Muscle layer of duodenum (tissue), 2 donors: ENCODE results near the gene TTC23L.

Experiments
- H3K27ac ChIP-seq: one replicate; pipeline ENCODE4 v1.7.0; 2013; ENCODE audit warnings: mild to moderate bottlenecking, low read length
- H3K27me3 ChIP-seq: one replicate; pipeline ENCODE4 v1.7.0; 2013; ENCODE audit warnings: low read depth, mild to moderate bottlenecking, control low read depth, low read length
- H3K36me3 ChIP-seq, 2 donors: one replicate each; pipeline ENCODE4 v1.7.0; 2013; ENCODE audit warnings: low read length in 2 of 2, control low read depth in 1 of 2, mild to moderate bottlenecking in 1 of 2; ENCODE audit not compliant: insufficient read depth in 2 of 2, control insufficient read depth in 1 of 2
- H3K4me1 ChIP-seq, 2 donors: one replicate each; pipeline ENCODE4 v1.7.0; 2013; ENCODE audit warnings: low read length in 2 of 2, mild to moderate bottlenecking in 2 of 2, control low read depth in 1 of 2, moderate library complexity in 1 of 2; ENCODE audit not compliant: insufficient read depth in 2 of 2, control insufficient read depth in 1 of 2
- H3K4me3 ChIP-seq, 2 donors: one replicate each; pipeline ENCODE4 v1.7.0; 2013; ENCODE audit warnings: low read length in 2 of 2, low read depth in 1 of 2, mild to moderate bottlenecking in 1 of 2
- H3K9me3 ChIP-seq, 2 donors: one replicate each; pipeline ENCODE4 v1.7.0; 2013; ENCODE audit warnings: low read length in 2 of 2, control low read depth in 1 of 2, mild to moderate bottlenecking in 1 of 2; ENCODE audit not compliant: control insufficient read depth in 1 of 2
- donor health status: healthy.

The TTC23L gene

DNA sequence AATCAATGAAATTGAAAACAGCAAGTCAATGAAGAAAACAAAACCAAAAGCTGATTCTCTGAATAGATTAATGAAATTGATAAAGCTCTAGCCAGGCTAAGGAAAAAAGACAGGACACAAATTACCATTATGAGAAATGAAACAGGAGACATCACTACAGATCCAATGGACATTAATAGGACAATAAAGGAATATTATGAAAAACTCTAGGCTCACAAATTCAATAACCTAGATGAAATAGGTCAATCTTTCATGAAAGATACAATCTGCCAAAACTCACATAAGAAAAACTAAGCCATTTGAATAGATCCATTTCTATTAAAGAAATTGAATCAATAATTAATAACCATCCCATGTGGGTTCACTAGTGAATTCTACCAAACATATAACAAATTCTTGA lies 37.3 kb downstream of the TTC23L start:
- Histone ChIP-seq H3K4me1 (no peaks in the 10 kb centered on the region), H3K27ac (no peak overlapping the region), H3K27me3 (no peaks in the 10 kb centered on the region), H3K4me3 (no peak overlapping the region), H3K36me3 (no peaks in the 10 kb centered on the region), H3K9me3 (no peaks in the 10 kb centered on the region)

DNA sequence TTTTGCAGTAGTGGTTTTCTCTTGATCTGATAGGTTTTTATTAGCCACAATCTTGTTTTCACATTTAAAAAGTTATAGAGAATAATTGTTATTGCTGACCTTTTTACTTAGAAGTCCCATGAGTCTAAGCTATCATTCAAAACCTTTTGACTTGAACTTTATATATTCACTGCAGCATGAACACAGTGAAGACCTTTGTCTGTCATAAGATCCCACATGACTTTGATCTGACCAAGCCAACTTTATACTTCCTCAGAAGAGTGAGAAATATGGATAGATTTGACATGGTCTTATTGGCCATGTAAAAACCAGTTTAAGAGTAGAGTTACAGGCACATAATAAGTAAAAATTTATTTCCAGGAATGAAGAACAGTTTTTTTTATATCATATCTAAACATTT lies 42.3 kb downstream of the TTC23L start:
- Histone ChIP-seq H3K9me3 (no peaks in the 10 kb centered on the region), H3K36me3 (no peaks in the 10 kb centered on the region), H3K27ac (no peak overlapping the region), H3K27me3 (no peaks in the 10 kb centered on the region), H3K4me3 (no peak overlapping the region), H3K4me1 (no peaks in the 10 kb centered on the region)

DNA sequence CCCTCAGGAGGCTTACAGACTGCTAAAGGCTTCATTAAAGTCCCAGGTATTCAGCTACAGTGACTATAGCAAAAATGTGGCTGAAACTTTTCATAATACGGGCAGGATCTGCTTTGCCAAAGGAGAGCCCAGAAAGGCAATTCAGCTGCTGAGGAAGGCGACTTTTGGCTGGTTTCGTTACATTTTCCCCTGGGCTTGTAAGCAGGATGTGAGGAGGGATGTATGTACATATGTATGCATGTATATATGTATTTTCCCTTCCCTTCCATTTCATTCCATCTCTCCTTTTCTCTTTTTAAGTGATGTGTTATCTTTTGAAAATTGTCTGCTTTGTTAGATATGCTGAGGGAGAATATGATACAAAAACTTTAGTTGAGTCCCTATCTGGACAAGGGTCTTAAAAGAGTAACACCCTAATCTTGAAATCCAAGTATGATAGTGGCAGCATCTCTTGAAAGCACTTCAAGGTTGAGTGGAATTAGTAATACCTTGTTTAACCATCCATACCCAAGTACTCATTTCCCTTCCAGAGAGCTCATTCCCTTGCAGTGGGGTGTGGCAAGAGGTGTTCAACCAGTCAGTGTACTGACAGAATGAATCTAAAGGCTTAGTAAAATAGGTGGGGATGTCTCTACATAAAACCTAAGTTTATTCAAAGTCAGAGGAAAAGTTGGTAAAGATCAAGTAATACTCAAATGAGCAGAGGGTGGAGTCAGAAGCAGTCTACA lies 47.6 kb downstream of the TTC23L start:
- Histone ChIP-seq H3K9me3 (no peaks in the 10 kb centered on the region), H3K36me3 (no peaks in the 10 kb centered on the region), H3K4me1 (no peaks in the 10 kb centered on the region), H3K27ac (no peak overlapping the region), H3K27me3 (no peaks in the 10 kb centered on the region), H3K4me3 (no peak overlapping the region)

DNA sequence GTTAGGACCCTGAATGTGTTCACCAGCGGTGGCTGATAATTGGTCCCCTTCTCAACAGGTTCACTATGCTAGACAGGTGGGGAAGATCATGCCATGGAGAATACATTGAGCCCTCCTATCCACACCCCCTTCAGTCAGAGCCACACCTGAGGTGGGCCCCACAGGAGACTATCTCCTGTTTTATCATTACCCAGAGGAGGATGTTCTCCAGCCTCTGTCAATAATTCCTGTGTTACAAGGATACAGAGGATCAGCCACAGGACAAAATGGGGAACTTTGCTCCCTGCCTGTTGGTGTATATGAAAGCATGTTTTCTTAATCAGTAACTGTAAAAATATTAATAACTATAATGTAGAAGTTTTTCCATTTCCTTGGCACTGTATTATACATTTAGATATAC lies 50.4 kb downstream of the TTC23L start:
- Histone ChIP-seq H3K4me1 (no peaks in the 10 kb centered on the region), H3K9me3 (no peaks in the 10 kb centered on the region), H3K27me3 (no peaks in the 10 kb centered on the region), H3K4me3 (no peak overlapping the region), H3K27ac (no peak overlapping the region), H3K36me3 (no peaks in the 10 kb centered on the region)

DNA sequence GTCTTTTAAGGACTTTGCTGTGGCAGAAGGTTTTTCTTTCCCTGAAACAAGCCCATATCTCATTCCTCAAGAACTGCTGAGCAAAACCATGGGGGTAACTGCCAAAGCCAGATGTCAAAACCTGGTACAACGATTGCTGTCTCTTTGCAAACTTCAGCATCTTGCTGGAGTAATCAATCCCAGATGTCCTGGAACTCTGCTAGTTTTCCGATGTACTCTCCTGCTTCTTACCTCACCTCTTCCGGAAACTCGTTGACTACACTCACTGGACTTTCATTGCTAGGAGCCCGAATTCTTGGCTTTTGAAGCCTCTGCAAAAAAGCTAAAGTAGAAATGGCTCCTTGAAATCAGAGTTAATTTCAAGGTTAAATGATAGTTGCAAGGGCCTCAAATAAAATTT lies 53.0 kb downstream of the TTC23L start:
- H3K27me3 ChIP-seq = no peaks in the 10 kb centered on the region
- no peaks in the 10 kb centered on the region for H3K9me3 ChIP-seq
- H3K36me3 ChIP-seq = no peaks in the 10 kb centered on the region
- H3K4me3 ChIP-seq = no peak overlapping the region
- H3K27ac ChIP-seq = no peak overlapping the region
- no peaks in the 10 kb centered on the region for H3K4me1 ChIP-seq

DNA sequence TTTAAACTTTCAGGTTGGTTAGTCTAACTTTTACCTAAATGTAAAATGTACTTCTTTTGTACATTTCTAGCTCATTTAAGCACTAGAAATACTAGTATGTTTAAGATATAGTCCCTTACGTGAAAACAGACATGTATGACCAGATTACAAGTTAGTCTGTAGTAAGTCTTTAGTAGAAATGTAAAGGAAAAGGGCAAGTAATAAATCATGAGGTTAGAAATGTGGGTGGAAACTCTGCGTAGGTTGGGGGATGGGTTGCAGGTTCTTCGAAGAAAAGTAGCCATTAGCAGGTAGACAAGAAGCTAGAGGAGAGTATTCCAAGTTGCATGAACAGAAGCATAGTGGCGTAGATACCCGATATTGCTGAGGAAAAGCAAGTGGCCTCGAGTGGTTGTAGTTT lies 53.5 kb downstream of the TTC23L start:
- H3K27me3 ChIP-seq = no peaks in the 10 kb centered on the region
- no peak overlapping the region for H3K27ac ChIP-seq
- no peaks in the 10 kb centered on the region for H3K4me1 ChIP-seq
- H3K36me3 ChIP-seq = no peaks in the 10 kb centered on the region
- H3K4me3 ChIP-seq = no peak overlapping the region
- no peaks in the 10 kb centered on the region for H3K9me3 ChIP-seq

DNA sequence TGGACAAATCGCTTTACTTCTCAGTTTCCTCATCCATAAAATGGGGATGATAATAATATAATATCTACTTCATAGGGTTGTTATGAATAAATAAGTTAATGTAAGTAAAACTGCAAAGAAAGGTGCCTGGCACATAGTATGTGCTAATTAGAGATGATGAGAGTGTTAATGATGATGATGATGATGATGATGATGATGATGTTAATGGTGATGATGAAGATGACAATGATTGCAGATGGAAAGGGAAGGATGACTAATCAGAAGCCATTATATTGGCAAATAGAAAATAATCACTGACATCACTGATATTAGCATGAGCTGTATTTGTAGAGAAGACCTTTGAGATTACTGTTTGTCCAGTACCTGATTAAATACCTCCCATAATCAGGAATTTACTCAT lies 55.8 kb downstream of the TTC23L start:
- no peak overlapping the region for H3K4me3 ChIP-seq
- H3K27ac ChIP-seq = no peak overlapping the region
- no peaks in the 10 kb centered on the region for H3K36me3 ChIP-seq
- no peaks in the 10 kb centered on the region for H3K4me1 ChIP-seq
- H3K9me3 ChIP-seq = no peaks in the 10 kb centered on the region
- H3K27me3 ChIP-seq = no peaks in the 10 kb centered on the region

DNA sequence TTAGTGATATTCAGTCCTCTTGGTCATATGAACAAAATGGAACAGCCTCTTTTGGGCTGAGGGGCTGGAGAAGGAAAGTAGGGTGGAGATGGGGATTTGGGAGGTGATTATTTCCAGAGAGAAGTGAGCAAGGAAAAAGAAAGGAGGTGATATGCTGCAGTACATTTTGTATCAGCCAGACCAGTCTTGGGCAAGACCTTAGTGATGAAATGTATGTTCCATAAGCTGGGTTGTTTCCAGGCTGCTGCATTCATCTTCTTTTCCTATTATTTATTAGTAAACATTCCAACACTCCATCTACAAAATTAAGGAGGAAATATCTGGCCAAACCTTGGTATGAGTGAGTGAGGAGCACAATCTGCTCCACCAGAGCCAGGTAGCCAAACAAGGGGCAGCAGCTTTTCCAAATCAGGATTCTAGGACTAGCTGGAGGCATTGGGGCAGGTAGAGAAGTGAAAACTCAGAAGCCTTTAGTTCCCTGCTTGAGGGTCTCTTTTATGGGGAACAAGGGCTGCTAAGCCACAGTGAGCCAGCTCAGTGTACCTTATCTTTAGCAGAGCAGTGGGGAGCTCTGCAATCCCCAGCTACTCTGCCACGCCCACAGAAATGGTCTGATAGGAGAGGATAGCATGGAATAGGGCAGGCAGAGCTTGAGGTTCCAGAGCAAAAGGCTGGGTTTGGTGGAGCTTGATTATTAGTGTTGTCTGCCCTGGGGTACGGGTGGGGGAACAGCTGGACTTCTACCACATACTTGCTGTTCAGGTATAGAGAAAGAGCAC lies 56.9 kb downstream of the TTC23L start:
- Histone ChIP-seq H3K27me3 (no peaks in the 10 kb centered on the region), H3K36me3 (no peaks in the 10 kb centered on the region), H3K4me1 (no peaks in the 10 kb centered on the region), H3K4me3 (no peak overlapping the region), H3K27ac (no peak overlapping the region), H3K9me3 (no peaks in the 10 kb centered on the region)

DNA sequence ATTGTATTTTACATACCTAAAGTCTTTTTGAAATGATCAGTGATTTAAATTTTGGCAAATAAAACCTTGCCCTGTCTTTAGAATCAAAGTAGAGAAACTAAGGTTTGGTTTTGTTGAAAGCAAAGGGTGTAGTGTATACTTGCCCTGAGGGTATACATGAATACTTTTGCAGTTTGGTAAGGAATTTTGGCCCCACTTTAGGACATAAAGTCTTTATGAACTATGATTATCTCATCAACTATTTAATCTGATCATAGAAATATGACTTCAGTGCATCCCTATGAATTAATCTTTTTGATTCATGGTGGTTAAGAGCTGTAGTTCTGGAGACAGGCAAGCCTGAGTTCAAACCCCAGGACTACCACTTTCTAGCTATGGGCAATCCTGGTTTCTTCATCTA lies 58.7 kb downstream of the TTC23L start:
- Histone ChIP-seq H3K9me3 (no peaks in the 10 kb centered on the region), H3K4me1 (no peaks in the 10 kb centered on the region), H3K4me3 (no peak overlapping the region), H3K36me3 (peaks cover 0 to 3% of the 10 kb centered on the region in 2 donors), H3K27me3 (no peaks in the 10 kb centered on the region), H3K27ac (no peak overlapping the region)

DNA sequence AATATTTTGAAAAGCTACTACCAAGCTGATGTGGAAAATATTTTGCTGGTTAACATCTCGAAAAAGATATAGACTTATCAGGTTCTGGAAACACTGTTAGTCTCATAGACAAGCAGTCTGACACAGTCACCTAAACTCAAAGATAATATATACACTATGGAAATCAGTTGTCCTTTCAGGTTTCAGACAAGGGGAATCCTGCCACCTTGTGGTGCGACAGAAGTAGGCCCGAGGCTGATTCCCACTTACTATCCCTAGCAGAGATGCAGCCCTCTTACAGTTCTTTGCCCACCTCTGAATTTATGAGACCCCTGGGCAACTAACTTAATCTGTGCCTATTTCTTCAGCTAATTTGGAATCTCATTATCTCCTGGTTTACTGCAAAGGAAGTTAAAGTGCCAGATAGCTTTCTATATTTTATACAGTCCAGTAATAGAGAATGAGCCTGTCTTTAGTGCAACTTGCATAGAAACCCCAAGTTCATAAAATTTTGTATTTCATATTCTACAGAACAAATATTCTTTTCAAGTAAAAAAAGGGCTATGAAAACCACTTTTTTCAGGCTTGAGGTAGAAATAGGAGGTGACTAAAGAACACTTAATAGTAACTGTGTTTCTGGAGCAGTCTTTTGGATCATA lies 59.4 kb downstream of the TTC23L start:
- Histone ChIP-seq H3K27me3 (no peaks in the 10 kb centered on the region), H3K27ac (no peak overlapping the region), H3K4me1 (no peaks in the 10 kb centered on the region)

DNA sequence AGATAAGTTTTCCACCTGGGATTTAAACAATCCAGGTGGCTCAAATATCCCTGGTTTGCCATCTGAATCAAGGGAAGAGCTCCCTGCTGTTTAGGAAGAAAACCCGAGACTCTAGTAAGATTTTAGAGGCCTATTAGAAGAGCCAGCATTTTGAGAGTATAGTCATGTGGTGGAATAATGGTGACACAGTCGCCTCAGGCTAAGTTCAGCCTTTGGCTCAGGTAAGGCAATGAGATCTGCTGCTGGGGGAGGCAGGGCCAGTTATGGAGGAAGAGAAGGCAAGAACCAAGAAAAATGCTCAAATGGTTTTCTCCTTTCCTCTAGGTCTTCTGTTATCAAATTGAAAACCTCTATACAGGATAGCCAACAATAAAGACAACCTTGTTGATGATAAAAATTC lies 60.1 kb downstream of the TTC23L start:
- Histone ChIP-seq H3K9me3 (no peaks in the 10 kb centered on the region), H3K27me3 (no peaks in the 10 kb centered on the region), H3K36me3 (peaks cover 0 to 8% of the 10 kb centered on the region in 2 donors), H3K27ac (no peak overlapping the region), H3K4me3 (no peak overlapping the region), H3K4me1 (no peaks in the 10 kb centered on the region)

More for the DNA sequence above, 59.4 kb downstream of the TTC23L start:
- no peaks in the 10 kb centered on the region for H3K9me3 ChIP-seq
- peaks cover 0 to 8% of the 10 kb centered on the region in 2 donors for H3K36me3 ChIP-seq
- H3K4me3 ChIP-seq = no peak overlapping the region
